GM13976 (cell line): Measurements from ENCODE around the gene RNF19B.

ENCODE experiments used
- DNase-seq: peaks from one replicate; pipeline ENCODE4 v3.0.0; 2012; ENCODE audit warnings: low spot score
- in situ Hi-C: fragments of 300-500 bp; cut with MboI; formaldehyde crosslinking; loops from one replicate; pipeline ENCODE4 v1.12.0; 2022; ENCODE audit warnings: low sequenced_read_pairs, mixed read lengths, inconsistent platforms; ENCODE audit not compliant: unreplicated experiment
- TF ChIP-seq, protein P1 (sequence below): IDR thresholded peaks from 2 replicates; pipeline ENCODE4 v1.5.1; 2012; ENCODE audit warnings: borderline replicate concordance, mild to moderate bottlenecking; ENCODE audit not compliant: insufficient read depth; ENCODE audit errors: extremely low read depth, missing control alignments, control extremely low read depth

RNF19B gene

DNA sequence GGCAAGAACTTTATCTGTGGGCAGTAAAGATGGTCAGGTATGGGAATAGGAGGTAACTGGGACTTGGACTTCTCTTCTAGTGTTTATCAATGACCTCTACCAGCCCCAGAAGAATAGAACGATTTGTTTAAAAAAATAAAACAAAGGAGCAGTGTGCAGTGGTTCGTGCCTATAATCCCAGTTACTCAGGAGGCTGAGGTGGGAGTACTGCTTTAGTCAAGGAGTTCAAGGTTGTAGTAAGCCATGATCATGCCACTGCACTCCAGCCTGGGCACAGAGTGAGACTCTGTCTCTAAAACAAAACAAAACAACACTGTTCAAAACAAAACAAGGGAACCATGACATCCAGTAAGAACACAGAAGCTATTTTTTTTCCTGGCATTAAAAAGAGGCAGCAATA, 4.3 kb downstream of the RNF19B start:
- in situ Hi-C loops = no loop called here
- DNase-seq = no peak
- TF ChIP-seq, protein P1, sequence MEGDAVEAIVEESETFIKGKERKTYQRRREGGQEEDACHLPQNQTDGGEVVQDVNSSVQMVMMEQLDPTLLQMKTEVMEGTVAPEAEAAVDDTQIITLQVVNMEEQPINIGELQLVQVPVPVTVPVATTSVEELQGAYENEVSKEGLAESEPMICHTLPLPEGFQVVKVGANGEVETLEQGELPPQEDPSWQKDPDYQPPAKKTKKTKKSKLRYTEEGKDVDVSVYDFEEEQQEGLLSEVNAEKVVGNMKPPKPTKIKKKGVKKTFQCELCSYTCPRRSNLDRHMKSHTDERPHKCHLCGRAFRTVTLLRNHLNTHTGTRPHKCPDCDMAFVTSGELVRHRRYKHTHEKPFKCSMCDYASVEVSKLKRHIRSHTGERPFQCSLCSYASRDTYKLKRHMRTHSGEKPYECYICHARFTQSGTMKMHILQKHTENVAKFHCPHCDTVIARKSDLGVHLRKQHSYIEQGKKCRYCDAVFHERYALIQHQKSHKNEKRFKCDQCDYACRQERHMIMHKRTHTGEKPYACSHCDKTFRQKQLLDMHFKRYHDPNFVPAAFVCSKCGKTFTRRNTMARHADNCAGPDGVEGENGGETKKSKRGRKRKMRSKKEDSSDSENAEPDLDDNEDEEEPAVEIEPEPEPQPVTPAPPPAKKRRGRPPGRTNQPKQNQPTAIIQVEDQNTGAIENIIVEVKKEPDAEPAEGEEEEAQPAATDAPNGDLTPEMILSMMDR = no peak

DNA sequence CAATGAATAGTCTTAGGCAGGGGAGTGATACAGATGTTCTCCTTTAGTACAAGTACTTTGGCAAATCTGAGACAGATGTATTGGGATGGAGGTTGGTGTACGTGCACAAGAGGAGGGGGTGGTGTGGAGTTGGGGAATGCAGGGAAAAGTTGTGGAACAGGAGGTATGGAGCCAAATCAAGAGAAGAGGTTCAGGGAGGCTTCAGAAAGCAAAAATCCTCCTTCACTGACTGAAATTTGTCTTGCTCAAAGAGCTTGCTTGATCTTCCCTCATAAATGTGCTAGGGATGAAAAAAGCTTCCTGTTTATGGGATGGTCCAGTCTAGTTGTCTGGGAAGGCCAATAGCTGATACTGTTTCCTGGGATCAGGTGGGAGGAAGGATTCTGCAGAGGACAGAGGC, 5.8 kb downstream of the RNF19B start:
- TF ChIP-seq, protein P1 = no peak
- in situ Hi-C loops = no loop called here
- DNase-seq = no peak

DNA sequence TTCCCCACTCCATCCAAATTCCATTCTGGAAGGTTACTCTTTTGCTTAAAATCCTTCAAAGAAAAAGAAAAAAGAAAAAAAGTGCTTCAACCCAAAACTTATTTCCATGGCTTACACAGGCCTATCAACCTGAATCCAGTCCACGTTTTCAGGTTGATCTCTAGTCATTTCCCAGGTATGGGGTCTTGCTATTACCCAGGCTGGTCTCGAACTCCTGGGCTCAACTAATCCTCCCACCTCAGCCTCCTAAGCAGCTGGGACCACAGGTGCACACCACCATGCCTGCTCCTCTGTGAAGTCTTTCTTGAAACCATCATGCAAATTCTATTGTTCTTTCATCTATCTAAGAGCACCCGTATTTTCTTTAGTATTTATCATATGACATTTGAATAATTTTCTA, 7.6 kb downstream of the RNF19B start:
- in situ Hi-C loops = no loop called here
- TF ChIP-seq, protein P1 = no peak
- no peak for DNase-seq

DNA sequence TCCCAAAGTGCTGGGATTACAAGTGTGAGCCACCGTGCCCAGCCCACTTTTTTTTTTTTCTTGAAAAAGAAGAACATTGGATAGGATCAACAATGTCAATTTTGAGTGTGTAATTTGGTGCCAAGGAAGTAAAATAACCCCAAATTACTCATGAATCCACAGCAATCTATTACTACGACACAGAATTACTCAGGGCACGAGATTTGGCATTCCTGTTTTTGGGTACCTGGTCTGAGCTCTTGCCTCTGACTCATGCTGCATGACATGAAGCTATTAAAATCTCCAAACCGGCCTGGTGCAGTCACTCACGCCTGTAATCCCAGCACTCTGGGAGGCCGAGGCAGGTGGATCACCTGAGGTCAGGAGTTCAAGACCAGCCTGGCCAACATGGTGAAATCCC, 10.4 kb downstream of the RNF19B start:
- DNase-seq = no peak
- TF ChIP-seq, protein P1 = no peak
- in situ Hi-C loops = no loop called here

DNA sequence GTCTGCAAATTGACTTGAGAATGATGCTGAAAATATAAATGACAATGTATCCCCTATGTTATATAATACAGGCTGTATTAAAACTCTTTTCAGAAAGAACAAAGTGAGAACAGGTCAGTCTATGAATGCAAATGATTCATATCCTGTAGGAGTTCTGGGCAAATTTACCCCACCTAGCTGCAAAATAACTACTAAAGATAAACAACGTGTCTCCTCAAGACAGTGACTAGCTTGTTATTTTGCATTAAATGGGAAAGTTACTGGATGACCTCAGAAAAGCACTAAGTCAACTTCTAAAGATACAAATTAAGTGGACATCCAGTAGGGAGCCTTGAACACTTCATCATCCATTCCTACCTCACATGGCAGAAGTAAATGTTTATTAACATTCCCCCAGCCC, 11.1 kb downstream of the RNF19B start:
- TF ChIP-seq, protein P1 = no peak
- in situ Hi-C loops = no loop called here

DNA sequence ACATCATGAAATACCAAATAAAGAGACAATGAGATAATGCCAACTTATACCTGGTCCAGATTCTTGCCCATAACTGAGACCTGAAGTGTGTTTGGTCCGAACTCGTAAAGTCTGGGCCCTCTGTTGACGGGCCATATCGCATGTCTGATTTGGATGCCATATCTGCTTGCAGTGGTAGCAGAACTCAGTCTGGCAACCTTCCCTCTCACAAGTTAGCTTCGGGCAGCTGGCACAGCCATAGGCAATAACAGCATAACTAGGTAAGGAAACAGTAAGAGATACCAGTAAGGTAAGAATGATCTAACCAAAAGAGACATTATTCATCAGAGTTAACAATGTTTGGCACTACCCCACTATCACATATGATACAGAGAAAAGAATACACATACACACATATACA, 15.1 kb downstream of the RNF19B start:
- TF ChIP-seq, protein P1 = no peak
- in situ Hi-C loops = no loop called here
- no peak for DNase-seq

More for the DNA sequence above, 11.1 kb downstream of the RNF19B start:
- DNase-seq = no peak

DNA sequence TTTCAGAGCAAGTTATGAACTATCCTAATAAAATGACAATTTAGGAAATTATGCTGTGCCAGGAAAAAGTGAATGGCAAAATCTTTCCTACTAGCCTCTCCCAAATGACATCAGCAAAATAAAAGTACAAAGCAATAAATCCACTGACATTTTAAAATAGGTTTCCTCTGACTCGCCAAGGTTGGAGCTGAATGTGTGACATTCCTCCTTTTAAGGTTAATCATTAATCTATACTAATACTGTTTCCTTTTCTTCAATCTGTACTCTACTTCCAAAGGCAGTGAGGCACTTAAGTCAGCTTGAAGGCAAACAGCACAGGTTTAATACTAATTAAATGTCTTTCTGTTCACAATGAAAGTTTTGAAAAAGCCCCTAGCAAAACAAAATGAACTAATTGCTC, 15.7 kb downstream of the RNF19B start:
- TF ChIP-seq, protein P1 = no peak
- DNase-seq = no peak
- in situ Hi-C loops = no loop called here
